ENCODE results near the gene PAIP2.

DNA sequence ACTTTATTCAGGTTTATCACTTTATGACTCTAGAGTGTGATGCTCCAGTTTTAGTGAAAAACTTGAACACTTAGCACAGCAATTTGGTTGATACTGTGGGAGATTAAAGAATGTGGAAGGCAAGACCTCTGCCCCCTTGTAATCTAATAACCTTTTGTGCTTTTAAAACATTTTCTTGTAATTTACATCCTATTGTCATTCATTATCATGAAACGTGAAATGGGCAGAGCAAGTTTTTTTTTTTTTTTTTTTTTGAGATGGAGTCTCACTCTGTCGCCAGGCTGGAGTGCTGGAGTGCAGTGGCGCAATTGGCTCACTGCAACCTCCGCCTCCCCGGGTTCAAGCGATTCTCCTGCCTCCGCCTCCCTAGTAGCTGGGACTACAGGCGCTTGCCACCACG, 1.8 kb downstream of the PAIP2 start:
- TF ChIP-seq CTCF (IDR thresholded peaks at IDR 0.05) (no peak), POLR2A (IDR thresholded peaks at IDR 0.05) (no peak), EP300 (IDR thresholded peaks at IDR 0.05) (no peak), POLR2AphosphoS5 (IDR thresholded peaks at IDR 0.05) (no peak)
